Vagina (tissue), 2 donors: ENCODE measurements around the gene GID4. TPM values are rescaled to one million over a fixed set of nuclear protein-coding genes. Genes with fewer than 3 reads are reported as not detected.

Experiments
- DNase-seq, 2 donors: peaks; one replicate each; pipeline ENCODE4 v3.0.0-alpha.2; 2017; ENCODE audit errors: extremely low spot score in 2 of 2
- H3K27ac ChIP-seq: fragments of 200-600 bp; sonication (generic); one replicate; pipeline ENCODE4 v1.5.1; 2019
- H3K27me3 ChIP-seq: fragments of 200-600 bp; sonication (generic); one replicate; pipeline ENCODE4 v1.5.1; 2019
- H3K36me3 ChIP-seq, 2 donors: fragments of 200-600 bp; sonication (generic); one replicate each; pipeline ENCODE4 v1.5.1; 2017 to 2019
- H3K4me1 ChIP-seq: fragments of 200-600 bp; sonication (generic); one replicate; pipeline ENCODE4 v1.5.1; 2019
- H3K4me3 ChIP-seq, 2 donors: fragments of 200-600 bp; sonication (generic); 1 replicate in 1 of 2; 2 replicates in 1 of 2; pipeline ENCODE4 v1.5.1; 2016 to 2019
- H3K9me3 ChIP-seq: fragments of 200-600 bp; sonication (generic); one replicate; pipeline ENCODE4 v1.5.1; 2019
- CTCF ChIP-seq, 3 experiments: fragments of 450-650 bp in 2 of 3; fragments of 200-600 bp in 1 of 3; sonication (generic) in 1 of 3; IDR thresholded peaks; one replicate each; pipeline ENCODE4 v1.5.1; 2017 to 2019; ENCODE audit warnings: antibody characterized with exemption in 3 of 3, mild to moderate bottlenecking in 2 of 3, moderate library complexity in 2 of 3
- POLR2A ChIP-seq, 2 donors: fragments of 450-650 bp; IDR thresholded peaks; one replicate each; pipeline ENCODE4 v1.6.1; 2017; ENCODE audit warnings: antibody characterized with exemption in 2 of 2, mild to moderate bottlenecking in 2 of 2, moderate library complexity in 2 of 2
- POLR2AphosphoS5 ChIP-seq, 2 donors: sonication (generic); formaldehyde crosslinking; IDR thresholded peaks; one replicate each; pipeline ENCODE4 v1.9.0; 2017; ENCODE audit warnings: antibody characterized with exemption in 2 of 2, mild to moderate bottlenecking in 2 of 2, low read depth in 1 of 2; ENCODE audit not compliant: insufficient read depth in 1 of 2
- intact Hi-C: fragments of 100-400 bp; cut with DNase I; formaldehyde crosslinking; loops from one replicate; pipeline ENCODE4 v1.15.1; 2023
- total RNA-seq: library from RNA; depleted of rRNA; stranded (reverse); fragments of >200 nt; gene quantifications from one replicate; pipeline ENCODE4 v1.2.3, GENCODE V29; 2016

The GID4 gene
- total RNA-seq, 1 donor from 2014 or later: 11.3 TPM

DNA sequence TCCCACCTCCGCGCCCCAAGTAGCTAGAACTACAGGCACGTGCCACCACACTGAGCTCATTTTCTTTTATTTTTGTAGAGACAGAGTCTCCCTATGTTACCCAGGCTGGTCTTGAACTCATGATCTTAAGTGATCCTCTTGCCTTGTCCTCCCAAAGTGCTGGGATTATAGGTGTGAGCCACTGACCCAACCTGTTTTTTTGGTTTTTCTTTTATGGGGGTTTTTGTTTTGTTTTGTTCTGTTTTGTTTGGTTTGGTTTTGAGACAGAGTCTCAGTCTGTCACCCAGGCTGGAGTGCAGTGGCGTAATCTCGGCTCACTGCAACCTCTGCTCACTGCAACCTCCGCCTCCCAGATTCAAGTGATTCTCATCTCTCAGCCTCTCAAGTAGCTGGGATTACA is 16.4 kb downstream of the GID4 start:
- H3K9me3 ChIP-seq: no peaks in the 10 kb centered on the region
- no peaks in the 10 kb centered on the region for H3K27me3 ChIP-seq
- H3K4me3 ChIP-seq: no peak overlapping the region
- intact Hi-C loops: no loop called here
- H3K4me1 ChIP-seq: no peaks in the 10 kb centered on the region
- no peak for TF ChIP-seq POLR2A (IDR thresholded peaks at IDR 0.05)
- no peak for TF ChIP-seq POLR2AphosphoS5 (IDR thresholded peaks at IDR 0.05; ENCODE audit: insufficient read depth in 1 of 2, low read depth in 1 of 2)
- TF ChIP-seq CTCF (IDR thresholded peaks at IDR 0.05): no peak
- H3K36me3 ChIP-seq: peaks cover 0 to 56% of the 10 kb centered on the region in 2 donors
- DNase-seq: no peak
- no peak overlapping the region for H3K27ac ChIP-seq

DNA sequence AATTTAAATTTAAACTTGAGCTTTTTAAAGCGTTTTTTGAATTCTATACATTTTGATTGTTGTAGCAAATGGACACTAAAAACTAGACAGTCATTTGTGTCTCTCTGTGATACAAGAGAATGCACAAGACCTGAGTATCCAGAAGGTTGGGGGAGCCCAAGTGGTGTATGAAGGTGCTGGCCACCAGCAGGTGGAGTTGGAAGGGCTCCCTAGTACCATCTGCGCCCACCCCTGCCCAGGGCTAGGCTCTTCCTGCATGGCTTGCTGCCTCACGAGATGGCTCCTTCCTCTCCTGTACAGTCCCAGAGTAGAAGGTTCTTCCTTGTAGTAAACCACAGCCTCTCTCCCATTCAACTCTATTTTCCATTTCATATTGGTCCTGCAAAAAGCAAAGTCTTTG is 17.0 kb downstream of the GID4 start:
- intact Hi-C loops: no loop called here
- no peak for DNase-seq
- TF ChIP-seq POLR2A (IDR thresholded peaks at IDR 0.05) (no peak), CTCF (IDR thresholded peaks at IDR 0.05) (no peak), POLR2AphosphoS5 (IDR thresholded peaks at IDR 0.05; ENCODE audit: insufficient read depth in 1 of 2, low read depth in 1 of 2) (no peak)
- no peaks in the 10 kb centered on the region for H3K4me1 ChIP-seq
- H3K4me3 ChIP-seq: no peak overlapping the region
- H3K9me3 ChIP-seq: no peaks in the 10 kb centered on the region
- H3K27ac ChIP-seq: no peak overlapping the region
- H3K36me3 ChIP-seq: peaks cover 0 to 60% of the 10 kb centered on the region in 2 donors
- no peaks in the 10 kb centered on the region for H3K27me3 ChIP-seq

GRCh38 chr17:18059283-18059682 is 20.1 kb downstream of the GID4 start:
- H3K27ac ChIP-seq: no peak overlapping the region
- intact Hi-C loops: no loop called here
- no peaks in the 10 kb centered on the region for H3K4me1 ChIP-seq
- TF ChIP-seq POLR2AphosphoS5 (IDR thresholded peaks at IDR 0.05; ENCODE audit: insufficient read depth in 1 of 2, low read depth in 1 of 2) (no peak), CTCF (IDR thresholded peaks at IDR 0.05) (no peak), POLR2A (IDR thresholded peaks at IDR 0.05) (no peak)
- H3K9me3 ChIP-seq: no peaks in the 10 kb centered on the region
- H3K4me3 ChIP-seq: no peak overlapping the region
- DNase-seq: no peak
- H3K27me3 ChIP-seq: no peaks in the 10 kb centered on the region
- H3K36me3 ChIP-seq: peaks cover 0 to 87% of the 10 kb centered on the region in 2 donors

DNA sequence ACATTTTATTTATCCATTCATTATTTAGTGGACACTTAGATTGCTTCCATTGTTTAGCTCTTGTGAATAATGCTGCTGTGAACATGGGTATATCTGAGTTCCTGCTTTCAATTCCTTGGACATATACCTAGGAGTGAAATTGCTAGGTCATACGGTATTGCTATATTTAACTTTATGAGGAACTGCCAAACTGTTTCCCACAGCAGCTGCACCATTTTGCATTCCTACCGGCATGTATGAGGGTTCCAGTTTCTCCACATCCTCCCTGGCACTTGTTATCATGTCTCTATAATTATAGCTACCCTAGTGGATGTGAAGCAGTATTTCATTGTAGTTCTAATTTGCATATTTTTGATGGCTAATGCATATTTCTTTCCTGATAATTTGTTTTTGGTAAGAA is 24.8 kb downstream of the GID4 start:
- intact Hi-C loops: no loop called here
- Histone ChIP-seq H3K27ac (no peak overlapping the region), H3K9me3 (no peaks in the 10 kb centered on the region), H3K27me3 (no peaks in the 10 kb centered on the region), H3K4me3 (no peak overlapping the region), H3K36me3 (peaks cover 0 to 57% of the 10 kb centered on the region in 2 donors), H3K4me1 (no peaks in the 10 kb centered on the region)
- no peak for DNase-seq
- TF ChIP-seq POLR2AphosphoS5 (IDR thresholded peaks at IDR 0.05; ENCODE audit: insufficient read depth in 1 of 2, low read depth in 1 of 2) (no peak), CTCF (IDR thresholded peaks at IDR 0.05) (no peak), POLR2A (IDR thresholded peaks at IDR 0.05) (no peak)

- TF ChIP-seq POLR2A (IDR thresholded peaks at IDR 0.05): no peak
- no peak for TF ChIP-seq POLR2AphosphoS5 (IDR thresholded peaks at IDR 0.05; ENCODE audit: insufficient read depth in 1 of 2, low read depth in 1 of 2)
- TF ChIP-seq CTCF (IDR thresholded peaks at IDR 0.05): no peak
- no peak overlapping the region for H3K4me3 ChIP-seq
- no peak for DNase-seq
- no peak overlapping the region for H3K27ac ChIP-seq
- H3K27me3 ChIP-seq: no peaks in the 10 kb centered on the region
- peaks cover 0 to 50% of the 10 kb centered on the region in 2 donors for H3K36me3 ChIP-seq
- no peaks in the 10 kb centered on the region for H3K9me3 ChIP-seq
- no peaks in the 10 kb centered on the region for H3K4me1 ChIP-seq
- intact Hi-C loops: no loop called here
Observed at GRCh38 chr17:18065546-18065945, 26.3 kb downstream of the GID4 start.
